ENCODE measurements around the gene EPHA6. TPM values are rescaled to one million over a fixed set of nuclear protein-coding genes. Genes with fewer than 3 reads are reported as not detected.

Gene EPHA6
- total and polyA plus RNA-seq, 2 donors (not counting 1 experiment from before 2014, with no cell fraction given): under 0.01 TPM; not detected in 1

GRCh38 chr3:97765336-97765735 is 950.9 kb downstream of the EPHA6 start:
- TF ChIP-seq EZH2 (IDR thresholded peaks at IDR 0.05; ENCODE audit: low read length, missing control alignments) (no peak), CTCF (conservative IDR thresholded peaks at IDR 0.05 in 1 of 2, IDR thresholded peaks at IDR 0.05 in 1 of 2; ENCODE audit: low read depth in 1 of 2, low read length in 2 of 2) (no peak)
- H3K79me2 ChIP-seq (ENCODE audit: control insufficient read depth, insufficient read depth, low read length): no peaks in the 10 kb centered on the region
- no peak overlapping the region for H3K27ac ChIP-seq (ENCODE audit: insufficient read depth, low read length)
- no peaks in the 10 kb centered on the region for H3K9me3 ChIP-seq (ENCODE audit: control insufficient read depth, insufficient read depth, low read depth, low read length)
- no peaks in the 10 kb centered on the region for H4K20me1 ChIP-seq (ENCODE audit: control insufficient read depth, extremely low read depth, insufficient read depth, low read length)
- no peak overlapping the region for H3K9ac ChIP-seq (ENCODE audit: insufficient read depth, low read length)
- H3K4me1 ChIP-seq (ENCODE audit: control insufficient read depth, extremely low read depth, insufficient read depth, low read length): no peaks in the 10 kb centered on the region
- no peaks in the 10 kb centered on the region for H3K27me3 ChIP-seq (ENCODE audit: control insufficient read depth, insufficient read depth, low read length)
- peak in 1 of 2 donors; percentile 14 for DNase-seq (ENCODE audit: low read depth in 2 of 2)
- peak overlapping the region; percentile 61 to 90 (median 76) for H3K4me3 ChIP-seq (replicated peaks in 1 of 4; ENCODE audit: control extremely low read depth in 1 of 4, insufficient read depth in 1 of 4, low read depth in 3 of 4, low read length in 4 of 4)
- peak overlapping the region; percentile 87 for H3K4me2 ChIP-seq (ENCODE audit: extremely low read depth, insufficient read depth, low read length)
- H2AFZ ChIP-seq (ENCODE audit: low read length): peak overlapping the region; percentile 97
- H3K36me3 ChIP-seq (ENCODE audit: control insufficient read depth, insufficient read depth, low read length): no peaks in the 10 kb centered on the region

- no peak overlapping the region for H3K4me2 ChIP-seq (ENCODE audit: extremely low read depth, insufficient read depth, low read length)
- no peaks in the 10 kb centered on the region for H3K79me2 ChIP-seq (ENCODE audit: control insufficient read depth, insufficient read depth, low read length)
- H2AFZ ChIP-seq (ENCODE audit: low read length): no peak overlapping the region
- H4K20me1 ChIP-seq (ENCODE audit: control insufficient read depth, extremely low read depth, insufficient read depth, low read length): no peaks in the 10 kb centered on the region
- no peak for DNase-seq (ENCODE audit: low read depth in 2 of 2)
- H3K4me1 ChIP-seq (ENCODE audit: control insufficient read depth, extremely low read depth, insufficient read depth, low read length): no peaks in the 10 kb centered on the region
- no peaks in the 10 kb centered on the region for H3K27me3 ChIP-seq (ENCODE audit: control insufficient read depth, insufficient read depth, low read length)
- no peak overlapping the region for H3K4me3 ChIP-seq (replicated peaks in 1 of 4; ENCODE audit: control extremely low read depth in 1 of 4, insufficient read depth in 1 of 4, low read depth in 3 of 4, low read length in 4 of 4)
- no peaks in the 10 kb centered on the region for H3K9me3 ChIP-seq (ENCODE audit: control insufficient read depth, insufficient read depth, low read depth, low read length)
- TF ChIP-seq CTCF (conservative IDR thresholded peaks at IDR 0.05 in 1 of 2, IDR thresholded peaks at IDR 0.05 in 1 of 2; ENCODE audit: low read depth in 1 of 2, low read length in 2 of 2): no peak
- TF ChIP-seq EZH2 (IDR thresholded peaks at IDR 0.05; ENCODE audit: low read length, missing control alignments): no peak
- no peaks in the 10 kb centered on the region for H3K36me3 ChIP-seq (ENCODE audit: control insufficient read depth, insufficient read depth, low read length)
- H3K27ac ChIP-seq (ENCODE audit: insufficient read depth, low read length): no peak overlapping the region
- H3K9ac ChIP-seq (ENCODE audit: insufficient read depth, low read length): no peak overlapping the region
Observed at GRCh38 chr3:97772926-97773325, 958.5 kb downstream of the EPHA6 start.

GRCh38 chr3:97778152-97778551 is 963.8 kb downstream of the EPHA6 start:
- Histone ChIP-seq H3K4me1 (ENCODE audit: control insufficient read depth, extremely low read depth, insufficient read depth, low read length) (no peaks in the 10 kb centered on the region), H4K20me1 (ENCODE audit: control insufficient read depth, extremely low read depth, insufficient read depth, low read length) (no peaks in the 10 kb centered on the region), H3K9ac (ENCODE audit: insufficient read depth, low read length) (no peak overlapping the region), H3K36me3 (ENCODE audit: control insufficient read depth, insufficient read depth, low read length) (no peaks in the 10 kb centered on the region), H3K4me3 (replicated peaks in 1 of 4; ENCODE audit: control extremely low read depth in 1 of 4, insufficient read depth in 1 of 4, low read depth in 3 of 4, low read length in 4 of 4) (no peak overlapping the region), H3K9me3 (ENCODE audit: control insufficient read depth, insufficient read depth, low read depth, low read length) (no peaks in the 10 kb centered on the region), H3K79me2 (ENCODE audit: control insufficient read depth, insufficient read depth, low read length) (no peaks in the 10 kb centered on the region), H3K27me3 (ENCODE audit: control insufficient read depth, insufficient read depth, low read length) (no peaks in the 10 kb centered on the region), H3K4me2 (ENCODE audit: extremely low read depth, insufficient read depth, low read length) (no peak overlapping the region), H2AFZ (ENCODE audit: low read length) (no peak overlapping the region), H3K27ac (ENCODE audit: insufficient read depth, low read length) (no peak overlapping the region)
- DNase-seq (ENCODE audit: low read depth in 2 of 2): no peak
- TF ChIP-seq EZH2 (IDR thresholded peaks at IDR 0.05; ENCODE audit: low read length, missing control alignments) (no peak), CTCF (conservative IDR thresholded peaks at IDR 0.05 in 1 of 2, IDR thresholded peaks at IDR 0.05 in 1 of 2; ENCODE audit: low read depth in 1 of 2, low read length in 2 of 2) (no peak)
